RWPE2 (cell line): ENCODE measurements around the gene IGSF21.

Source experiments
- ATAC-seq: fragments of 200-7000 bp; cut with Tn5 transposase; 3 replicates; pipeline ENCODE4 v1.9.1; 2021; ENCODE audit warnings: low read depth
- DNase-seq: peaks from one replicate; pipeline ENCODE4 v3.0.0-alpha.2; 2020; ENCODE audit warnings: low spot score
- H3K27ac ChIP-seq: fragments of 450-650 bp; 2 replicates; pipeline ENCODE4 v1.5.1; 2017; ENCODE audit warnings: mild to moderate bottlenecking; ENCODE audit not compliant: poor library complexity, severe bottlenecking
- H3K27me3 ChIP-seq: fragments of 250-450 bp; sonication (Bioruptor Pico); 2 replicates; pipeline ENCODE4 v1.5.1; 2021; ENCODE audit warnings: mild to moderate bottlenecking, moderate library complexity; ENCODE audit not compliant: insufficient read depth, poor library complexity, severe bottlenecking
- H3K36me3 ChIP-seq: fragments of 250-450 bp; sonication (Bioruptor Pico); 2 replicates; pipeline ENCODE4 v1.5.1; 2020; ENCODE audit warnings: low read depth, mild to moderate bottlenecking, moderate library complexity
- H3K4me1 ChIP-seq: fragments of 250-450 bp; sonication (Bioruptor Pico); 2 replicates; pipeline ENCODE4 v1.5.1; 2021; ENCODE audit warnings: mild to moderate bottlenecking, moderate library complexity; ENCODE audit not compliant: insufficient read depth, poor library complexity, severe bottlenecking
- H3K4me3 ChIP-seq: fragments of 250-450 bp; sonication (Bioruptor Pico); 2 replicates; pipeline ENCODE4 v1.5.1; 2021; ENCODE audit warnings: mild to moderate bottlenecking, moderate library complexity; ENCODE audit not compliant: severe bottlenecking
- H3K9me3 ChIP-seq: fragments of 250-450 bp; sonication (Bioruptor Pico); 2 replicates; pipeline ENCODE4 v1.5.1; 2021; ENCODE audit warnings: mild to moderate bottlenecking, moderate library complexity; ENCODE audit not compliant: severe bottlenecking
- TF ChIP-seq, protein P1 (sequence below): fragments of 450-650 bp; IDR thresholded peaks from one replicate; pipeline ENCODE4 v1.5.1; 2017; ENCODE audit warnings: mild to moderate bottlenecking, moderate library complexity; ENCODE audit not compliant: poor library complexity, severe bottlenecking

Gene IGSF21

DNA sequence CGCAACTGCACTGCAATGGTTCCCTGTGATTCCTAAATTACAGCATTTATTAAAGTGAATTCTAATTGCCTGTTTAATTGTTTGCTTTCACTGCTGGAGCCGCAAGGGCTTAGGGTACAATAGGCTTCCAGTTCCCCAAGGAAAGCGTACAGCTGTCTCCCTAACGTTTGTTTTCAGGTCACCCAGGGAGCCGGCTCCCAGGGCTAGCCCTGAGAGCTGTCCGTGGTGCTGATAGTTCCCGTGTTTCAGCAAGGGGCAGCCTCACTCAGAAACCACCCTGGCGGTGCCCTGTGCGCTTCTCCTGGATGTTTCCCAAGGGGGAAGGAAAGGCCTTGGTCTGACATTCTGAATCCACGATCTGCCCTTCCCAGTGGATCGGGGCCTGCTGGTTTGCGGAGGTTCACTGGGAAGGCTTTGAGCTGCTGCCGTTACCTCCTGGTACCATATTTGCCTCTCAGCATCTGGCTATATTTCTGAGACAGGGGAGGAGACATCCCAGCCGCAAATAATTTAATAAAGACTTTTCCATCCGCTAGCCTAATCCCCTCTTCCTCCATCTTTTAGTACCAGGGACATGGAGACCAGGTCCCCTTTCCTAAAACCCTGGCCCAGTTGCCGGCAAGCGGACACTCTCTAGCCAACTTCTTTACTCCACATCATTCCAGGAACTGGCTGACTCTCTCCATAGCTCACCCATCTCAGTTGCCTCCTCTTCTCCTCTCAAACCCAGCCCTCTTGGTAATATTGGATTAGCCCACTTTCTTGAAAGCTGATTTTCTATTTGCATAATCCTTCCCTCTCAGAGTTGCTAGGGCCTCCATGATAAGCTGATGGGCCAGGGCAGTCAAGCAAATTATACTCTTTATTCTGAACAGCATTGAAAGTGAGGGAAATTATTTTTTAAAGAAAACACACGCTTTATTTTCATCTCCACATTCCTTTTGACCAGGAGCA lies 149.0 kb downstream of the IGSF21 start:
- ATAC-seq (no peak), DNase-seq (no peak)
- TF ChIP-seq, protein P1, sequence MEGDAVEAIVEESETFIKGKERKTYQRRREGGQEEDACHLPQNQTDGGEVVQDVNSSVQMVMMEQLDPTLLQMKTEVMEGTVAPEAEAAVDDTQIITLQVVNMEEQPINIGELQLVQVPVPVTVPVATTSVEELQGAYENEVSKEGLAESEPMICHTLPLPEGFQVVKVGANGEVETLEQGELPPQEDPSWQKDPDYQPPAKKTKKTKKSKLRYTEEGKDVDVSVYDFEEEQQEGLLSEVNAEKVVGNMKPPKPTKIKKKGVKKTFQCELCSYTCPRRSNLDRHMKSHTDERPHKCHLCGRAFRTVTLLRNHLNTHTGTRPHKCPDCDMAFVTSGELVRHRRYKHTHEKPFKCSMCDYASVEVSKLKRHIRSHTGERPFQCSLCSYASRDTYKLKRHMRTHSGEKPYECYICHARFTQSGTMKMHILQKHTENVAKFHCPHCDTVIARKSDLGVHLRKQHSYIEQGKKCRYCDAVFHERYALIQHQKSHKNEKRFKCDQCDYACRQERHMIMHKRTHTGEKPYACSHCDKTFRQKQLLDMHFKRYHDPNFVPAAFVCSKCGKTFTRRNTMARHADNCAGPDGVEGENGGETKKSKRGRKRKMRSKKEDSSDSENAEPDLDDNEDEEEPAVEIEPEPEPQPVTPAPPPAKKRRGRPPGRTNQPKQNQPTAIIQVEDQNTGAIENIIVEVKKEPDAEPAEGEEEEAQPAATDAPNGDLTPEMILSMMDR: no peak
- no peaks in the 10 kb centered on the region for H3K4me1 ChIP-seq
- no peaks in the 10 kb centered on the region for H3K36me3 ChIP-seq
- no peak overlapping the region for H3K4me3 ChIP-seq
- no peak overlapping the region for H3K27ac ChIP-seq
- no peaks in the 10 kb centered on the region for H3K9me3 ChIP-seq
- peaks cover under 1% of the 10 kb centered on the region for H3K27me3 ChIP-seq

DNA sequence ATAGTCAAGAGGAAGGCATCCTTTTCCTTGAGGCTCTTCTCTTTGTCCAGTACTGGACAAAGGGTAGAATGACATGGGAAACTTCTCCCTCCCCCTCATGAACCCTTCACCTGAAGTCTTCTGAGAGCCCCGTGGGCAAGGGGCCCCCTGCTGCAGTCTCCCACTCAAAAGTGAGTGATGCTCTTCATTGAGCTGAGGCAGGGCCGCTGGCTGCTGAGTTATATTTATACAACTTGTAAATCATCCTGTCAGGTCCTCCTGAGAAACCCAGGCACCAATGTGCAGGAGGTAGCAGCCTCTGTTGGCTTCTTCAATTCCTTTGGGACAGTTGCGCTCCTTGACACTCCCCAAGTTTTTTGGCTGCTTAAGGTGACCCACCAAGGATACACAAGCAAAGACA lies 150.2 kb downstream of the IGSF21 start:
- Histone ChIP-seq H3K27me3 (peaks cover 12% of the 10 kb centered on the region), H3K4me3 (no peak overlapping the region)

DNA sequence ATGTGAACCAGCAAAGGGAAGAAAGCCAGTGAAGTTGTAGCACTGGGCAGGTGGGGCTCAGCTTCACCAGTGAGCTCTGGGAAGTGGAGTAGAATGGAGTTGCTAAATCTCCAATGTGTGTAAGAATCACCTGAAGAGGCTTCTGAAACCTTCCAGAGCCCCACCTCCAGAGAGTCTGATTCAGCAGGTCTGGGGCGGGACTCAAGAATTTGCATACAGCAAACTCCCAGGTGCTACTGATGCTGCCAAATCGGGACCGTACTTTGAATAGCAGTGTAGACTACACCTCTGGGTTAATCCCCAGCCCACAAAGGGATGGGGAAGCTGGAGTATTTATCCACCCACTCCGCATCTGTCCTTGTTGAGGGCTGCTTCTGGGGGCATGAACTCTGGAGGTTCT lies 154.3 kb downstream of the IGSF21 start:
- Histone ChIP-seq H3K9me3 (no peaks in the 10 kb centered on the region), H3K27ac (no peak overlapping the region), H3K36me3 (no peaks in the 10 kb centered on the region), H3K4me1 (no peaks in the 10 kb centered on the region), H3K4me3 (no peak overlapping the region), H3K27me3 (peaks cover 40% of the 10 kb centered on the region)
- TF ChIP-seq, protein P1: no peak
- no peak for ATAC-seq
- no peak for DNase-seq

More for the DNA sequence above, 150.2 kb downstream of the IGSF21 start:
- TF ChIP-seq, protein P1: no peak
- DNase-seq (no peak), ATAC-seq (no peak)
- Histone ChIP-seq H3K9me3 (no peaks in the 10 kb centered on the region), H3K27ac (no peak overlapping the region), H3K4me1 (no peaks in the 10 kb centered on the region), H3K36me3 (no peaks in the 10 kb centered on the region)

DNA sequence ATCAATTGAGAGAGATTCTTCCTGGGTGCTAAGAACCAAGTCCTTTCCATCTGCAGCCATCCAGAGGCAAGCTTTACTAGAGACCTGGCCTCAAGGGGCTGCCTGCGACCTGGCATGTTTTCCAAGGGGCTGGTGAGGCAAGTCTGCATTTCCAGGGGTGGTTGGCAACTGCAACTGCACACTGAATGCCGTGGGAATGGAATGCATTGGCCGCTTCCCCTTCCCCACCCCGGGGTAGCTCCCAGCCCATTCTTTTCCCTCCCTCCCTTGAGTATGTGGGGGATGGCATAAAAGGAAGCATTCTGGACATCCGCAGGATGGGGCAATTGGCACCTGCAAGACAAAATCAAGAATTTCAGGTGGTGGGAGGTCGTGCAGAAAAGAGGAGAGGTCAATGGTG lies 155.1 kb downstream of the IGSF21 start:
- no peaks in the 10 kb centered on the region for H3K9me3 ChIP-seq
- H3K27me3 ChIP-seq: peaks cover 40% of the 10 kb centered on the region
- no peaks in the 10 kb centered on the region for H3K4me1 ChIP-seq
- ATAC-seq (no peak), DNase-seq (no peak)
- no peak overlapping the region for H3K4me3 ChIP-seq
- H3K36me3 ChIP-seq: no peaks in the 10 kb centered on the region
- TF ChIP-seq, protein P1: no peak
- no peak overlapping the region for H3K27ac ChIP-seq

DNA sequence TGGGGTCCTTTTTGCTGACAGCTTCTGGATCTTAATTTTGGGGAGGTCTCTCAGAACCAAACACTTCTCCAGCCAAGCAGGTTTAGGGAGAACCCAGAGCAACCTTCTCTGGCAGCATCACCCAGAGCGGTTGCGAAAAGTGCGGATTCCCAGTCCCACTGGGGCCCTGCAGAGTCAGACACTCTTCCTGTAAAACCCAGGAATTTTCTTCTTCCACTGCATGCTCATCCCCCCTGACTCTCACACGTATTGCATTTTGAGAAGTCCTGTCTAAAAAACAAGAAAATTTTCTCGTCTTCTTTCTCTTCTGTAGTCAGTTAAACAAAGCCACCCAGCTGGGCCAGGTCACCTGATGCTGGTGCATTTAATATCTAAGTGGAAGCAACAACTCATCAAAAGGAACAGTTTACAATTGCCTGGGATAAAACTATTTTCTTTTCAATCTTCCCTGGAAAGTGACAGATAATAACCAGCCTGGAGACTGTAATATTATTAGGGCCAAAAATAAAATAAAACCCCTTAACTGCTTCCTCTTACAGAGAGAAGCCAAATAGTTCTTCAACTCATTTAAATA lies 156.0 kb downstream of the IGSF21 start:
- Histone ChIP-seq H3K4me1 (no peaks in the 10 kb centered on the region), H3K9me3 (no peaks in the 10 kb centered on the region), H3K27me3 (peaks cover 40% of the 10 kb centered on the region), H3K4me3 (no peak overlapping the region), H3K36me3 (no peaks in the 10 kb centered on the region), H3K27ac (no peak overlapping the region)
- DNase-seq (no peak), ATAC-seq (no peak)
- TF ChIP-seq, protein P1: no peak
